Glomerular visceral epithelial cell (primary cell): ENCODE results near the gene HES1.
"Not testable (repeated sequence)": the region's sequence is repeated elsewhere in the genome, so short reads cannot be mapped to it uniquely, and the experiment has no call there.

Experiments
- DNase-seq: peaks from one replicate; pipeline ENCODE4 v3.0.0-alpha.2; 2016; ENCODE audit errors: extremely low spot score

The HES1 gene

GRCh38 chr3:194141415-194142155 is 5.6 kb downstream of the HES1 start:
- peak; percentile 96 for DNase-seq

- no peak for DNase-seq
Observed at GRCh38 chr3:194142156-194142910, 6.4 kb downstream of the HES1 start.

- DNase-seq, result no peak
Observed at GRCh38 chr3:194145702-194146101, 9.8 kb downstream of the HES1 start.

- no peak for DNase-seq
Observed at GRCh38 chr3:194147679-194148078, 11.7 kb downstream of the HES1 start.

- DNase-seq, result no peak
Observed at GRCh38 chr3:194148383-194148782, 12.4 kb downstream of the HES1 start.

GRCh38 chr3:194150252-194150934 is 14.4 kb downstream of the HES1 start:
- DNase-seq, result no peak

- not testable (repeated sequence) for DNase-seq
Observed at GRCh38 chr3:194150935-194151302, 15.0 kb downstream of the HES1 start.

GRCh38 chr3:194154346-194154745 is 18.4 kb downstream of the HES1 start:
- DNase-seq, result no peak

- DNase-seq, result no peak
Observed at GRCh38 chr3:194156095-194156494, 20.1 kb downstream of the HES1 start.

GRCh38 chr3:194158942-194159439 is 23.0 kb downstream of the HES1 start:
- DNase-seq, result no peak

- DNase-seq, result no peak
Observed at GRCh38 chr3:194160158-194160557, 24.2 kb downstream of the HES1 start.

- DNase-seq, result no peak
Observed at GRCh38 chr3:194161131-194162045, 25.4 kb downstream of the HES1 start.

- DNase-seq, result no peak
Observed at GRCh38 chr3:194162070-194162678, 26.2 kb downstream of the HES1 start.

GRCh38 chr3:194162817-194163584 is 27.1 kb downstream of the HES1 start:
- no peak for DNase-seq

- no peak for DNase-seq
Observed at GRCh38 chr3:194163697-194164096, 27.7 kb downstream of the HES1 start.

GRCh38 chr3:194164861-194165260 is 28.9 kb downstream of the HES1 start:
- DNase-seq, result no peak

GRCh38 chr3:194165271-194166018 is 29.5 kb downstream of the HES1 start:
- DNase-seq, result no peak

- DNase-seq, result no peak
Observed at GRCh38 chr3:194166682-194167479, 30.9 kb downstream of the HES1 start.
